Activated CD8-positive, alpha-beta memory T cell treated with anti-CD3 and anti-CD28 coated beads, Interleukin-2, amount 50 U/mL, for 1 hour (primary cell): ENCODE data around the gene CD151.

ENCODE experiments used
- DNase-seq: peaks from one replicate; pipeline ENCODE4 v3.0.0-alpha.2; 2020; ENCODE audit errors: extremely low read depth

CD151 gene

GRCh38 chr11:871472-871871, 38.7 kb downstream of the CD151 start:
- no peak for DNase-seq

GRCh38 chr11:872799-873198, 40.0 kb downstream of the CD151 start:
- DNase-seq = no peak

DNA sequence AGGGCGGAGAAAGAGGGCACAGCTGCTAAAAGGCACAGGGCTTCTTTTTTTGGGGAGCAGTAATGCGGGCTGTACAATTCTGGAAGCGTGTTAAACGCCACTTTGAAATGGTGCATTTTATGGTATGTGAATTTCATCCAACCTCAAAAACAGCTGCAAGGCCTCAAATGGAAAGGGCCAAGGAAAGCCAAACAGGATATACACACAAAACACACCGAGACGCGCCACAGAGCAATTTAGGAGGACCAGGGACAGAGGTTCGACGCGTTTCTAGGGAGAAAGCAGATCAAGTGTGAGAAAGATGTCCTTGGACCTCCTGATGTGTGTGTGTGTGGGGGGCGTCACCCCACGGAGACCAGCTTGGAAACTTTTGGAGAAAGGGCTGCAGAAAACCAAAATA, 41.0 kb downstream of the CD151 start:
- DNase-seq = no peak

- DNase-seq = no peak
Observed at GRCh38 chr11:875203-875602, 42.5 kb downstream of the CD151 start.

GRCh38 chr11:875769-876301, 43.1 kb downstream of the CD151 start:
- no peak for DNase-seq

GRCh38 chr11:876545-876944, 43.8 kb downstream of the CD151 start:
- no peak for DNase-seq

- DNase-seq = no peak
Observed at GRCh38 chr11:877565-877964, 44.8 kb downstream of the CD151 start.

- no peak for DNase-seq
Observed at GRCh38 chr11:880447-880846, 47.7 kb downstream of the CD151 start.

DNA sequence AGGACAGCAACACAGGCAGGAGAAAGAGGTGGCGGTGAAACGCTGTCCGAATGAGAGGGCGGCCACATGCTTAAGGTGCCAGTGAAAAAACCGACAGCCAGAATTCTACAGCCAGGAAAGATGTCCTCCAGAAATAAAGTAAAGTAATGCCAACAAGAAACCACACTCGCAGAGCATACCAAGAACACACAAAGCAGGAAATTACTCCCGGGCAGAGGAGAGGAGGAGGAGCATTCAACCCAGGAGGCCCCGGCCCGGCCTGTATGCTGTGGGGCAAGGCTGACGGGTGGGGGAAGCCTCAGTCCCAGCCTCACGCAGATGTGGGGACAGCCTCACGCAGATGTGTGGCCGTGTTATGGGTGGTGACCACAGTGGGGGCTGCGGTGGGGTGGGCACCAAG, 49.8 kb downstream of the CD151 start:
- DNase-seq = no peak

DNA sequence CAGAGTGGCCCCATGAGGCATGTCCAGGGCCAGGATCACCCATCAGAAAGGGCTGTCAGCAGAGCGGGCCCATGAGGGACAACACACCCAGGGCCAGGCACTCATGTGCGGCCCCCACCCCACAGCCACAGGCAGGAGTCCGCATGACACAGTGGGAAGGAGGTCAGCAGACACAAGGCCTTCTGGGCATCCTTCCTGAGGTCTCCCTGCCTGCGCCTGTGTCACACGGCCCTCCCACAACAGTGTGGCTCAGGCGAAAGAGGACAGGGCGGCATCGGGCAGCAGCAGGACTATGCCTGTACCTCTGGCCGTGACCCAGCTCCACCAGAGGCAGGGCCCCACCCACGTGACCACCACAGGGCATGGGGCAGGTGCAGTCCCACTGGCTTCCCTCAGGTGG, 50.8 kb downstream of the CD151 start:
- DNase-seq = no peak

DNA sequence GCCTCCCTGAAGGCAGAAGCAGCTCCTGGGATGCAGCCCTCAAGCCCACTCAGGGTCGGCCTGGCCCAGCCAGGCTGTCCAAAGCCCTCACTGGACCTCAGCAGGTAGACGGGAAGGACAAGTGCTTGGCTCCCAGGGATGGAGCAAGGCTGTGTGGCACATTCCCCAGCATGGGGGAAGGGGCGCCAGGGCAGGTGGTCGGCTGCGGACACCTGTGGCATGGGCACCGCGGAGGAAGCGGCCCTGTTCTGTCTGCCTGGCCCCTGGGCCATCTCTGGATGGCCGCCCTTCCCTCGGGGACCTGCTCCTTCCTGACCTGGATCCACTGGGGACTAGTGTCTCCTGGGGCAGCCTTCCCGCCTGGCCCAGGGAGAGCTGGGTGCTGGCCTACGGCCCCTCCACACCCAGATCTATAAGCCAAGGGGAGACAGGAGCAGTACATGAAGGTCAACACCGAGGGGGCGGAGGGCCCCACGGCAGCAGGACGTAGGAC, 51.9 kb downstream of the CD151 start:
- no peak for DNase-seq

DNA sequence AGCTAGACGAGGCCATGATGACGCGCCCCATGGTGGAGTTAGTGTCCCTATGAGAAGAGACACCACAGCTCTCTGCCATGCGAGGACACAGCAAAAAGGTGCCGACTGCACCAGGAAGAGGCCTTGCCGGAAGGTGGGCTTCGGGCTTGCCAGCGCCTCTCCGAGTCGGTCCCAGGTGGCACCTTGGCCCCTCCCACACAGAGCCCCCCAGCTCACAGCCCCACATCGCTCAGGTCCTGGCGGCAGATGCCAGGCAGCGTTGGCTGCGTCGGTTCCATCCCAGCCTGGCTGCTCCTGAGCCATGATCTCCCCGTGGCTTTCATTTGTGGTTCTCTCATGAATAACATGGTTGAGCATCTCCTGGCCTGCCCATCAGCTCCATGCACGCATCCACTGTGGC, 53.8 kb downstream of the CD151 start:
- no peak for DNase-seq

GRCh38 chr11:887589-887988, 54.8 kb downstream of the CD151 start:
- DNase-seq = no peak
